ENCODE measurements around the gene CCDC187. TPM values are rescaled to one million over a fixed set of nuclear protein-coding genes. Genes with fewer than 3 reads are reported as not detected.

The CCDC187 gene
- polyA plus RNA-seq, 1 donor from 2014 or later, result not detected

DNA sequence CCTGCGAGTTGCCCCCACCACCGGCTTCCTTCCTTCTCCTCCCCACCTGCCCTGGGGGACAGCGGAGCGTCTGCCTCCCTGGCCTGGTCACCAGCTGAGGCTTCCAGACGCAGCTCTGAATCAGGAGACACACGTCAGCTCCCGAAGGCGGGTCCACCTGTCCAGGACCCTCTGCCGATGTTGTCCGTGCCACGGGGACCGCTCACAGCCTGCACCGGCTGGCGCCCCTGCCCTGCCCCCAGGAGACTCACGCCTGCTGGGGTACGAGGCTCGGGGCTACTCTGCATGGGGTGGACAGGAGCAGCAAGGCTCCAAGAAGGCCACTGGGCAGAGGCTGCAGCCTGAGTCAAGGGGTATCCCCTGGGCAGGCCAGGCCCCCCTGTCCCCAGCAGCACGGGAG is 1.9 kb upstream of the CCDC187 start:
- no peaks in the 10 kb centered on the region for H3K27me3 ChIP-seq (ENCODE audit: insufficient read depth, low read depth, low read length)
- H3K36me3 ChIP-seq (ENCODE audit: insufficient read depth, low read length), result no peaks in the 10 kb centered on the region
- no peak overlapping the region for H2AFZ ChIP-seq (ENCODE audit: low read depth, low read length)
- H3K27ac ChIP-seq (ENCODE audit: low read length), result peak overlapping the region; percentile 12
- H3F3A ChIP-seq (ENCODE audit: insufficient read depth, low read length, poor library complexity, severe bottlenecking), result no peaks in the 10 kb centered on the region
- no peak overlapping the region for H3K4me2 ChIP-seq (ENCODE audit: low read length)
- H3K79me2 ChIP-seq (replicated peaks; ENCODE audit: insufficient read depth, low read length), result no peaks in the 10 kb centered on the region
- H3K9me2 ChIP-seq (ENCODE audit: insufficient read depth, low read length), result no peaks in the 10 kb centered on the region
- H4K20me1 ChIP-seq (ENCODE audit: insufficient read depth), result no peaks in the 10 kb centered on the region
- no peak overlapping the region for H3K4me3 ChIP-seq (ENCODE audit: low read length)
- no peaks in the 10 kb centered on the region for H3K9me3 ChIP-seq (ENCODE audit: low read length)
- no peak for TF ChIP-seq SMC3 (conservative IDR thresholded peaks at IDR 0.05; ENCODE audit: poor library complexity)
- TF ChIP-seq POLR2AphosphoS5 (IDR thresholded peaks at IDR 0.05), result no peak
- no peak for TF ChIP-seq RAD21 (conservative IDR thresholded peaks at IDR 0.05)
- TF ChIP-seq MXI1 (conservative IDR thresholded peaks at IDR 0.05; ENCODE audit: poor library complexity, severe bottlenecking), result no peak
- TF ChIP-seq, protein P1, sequence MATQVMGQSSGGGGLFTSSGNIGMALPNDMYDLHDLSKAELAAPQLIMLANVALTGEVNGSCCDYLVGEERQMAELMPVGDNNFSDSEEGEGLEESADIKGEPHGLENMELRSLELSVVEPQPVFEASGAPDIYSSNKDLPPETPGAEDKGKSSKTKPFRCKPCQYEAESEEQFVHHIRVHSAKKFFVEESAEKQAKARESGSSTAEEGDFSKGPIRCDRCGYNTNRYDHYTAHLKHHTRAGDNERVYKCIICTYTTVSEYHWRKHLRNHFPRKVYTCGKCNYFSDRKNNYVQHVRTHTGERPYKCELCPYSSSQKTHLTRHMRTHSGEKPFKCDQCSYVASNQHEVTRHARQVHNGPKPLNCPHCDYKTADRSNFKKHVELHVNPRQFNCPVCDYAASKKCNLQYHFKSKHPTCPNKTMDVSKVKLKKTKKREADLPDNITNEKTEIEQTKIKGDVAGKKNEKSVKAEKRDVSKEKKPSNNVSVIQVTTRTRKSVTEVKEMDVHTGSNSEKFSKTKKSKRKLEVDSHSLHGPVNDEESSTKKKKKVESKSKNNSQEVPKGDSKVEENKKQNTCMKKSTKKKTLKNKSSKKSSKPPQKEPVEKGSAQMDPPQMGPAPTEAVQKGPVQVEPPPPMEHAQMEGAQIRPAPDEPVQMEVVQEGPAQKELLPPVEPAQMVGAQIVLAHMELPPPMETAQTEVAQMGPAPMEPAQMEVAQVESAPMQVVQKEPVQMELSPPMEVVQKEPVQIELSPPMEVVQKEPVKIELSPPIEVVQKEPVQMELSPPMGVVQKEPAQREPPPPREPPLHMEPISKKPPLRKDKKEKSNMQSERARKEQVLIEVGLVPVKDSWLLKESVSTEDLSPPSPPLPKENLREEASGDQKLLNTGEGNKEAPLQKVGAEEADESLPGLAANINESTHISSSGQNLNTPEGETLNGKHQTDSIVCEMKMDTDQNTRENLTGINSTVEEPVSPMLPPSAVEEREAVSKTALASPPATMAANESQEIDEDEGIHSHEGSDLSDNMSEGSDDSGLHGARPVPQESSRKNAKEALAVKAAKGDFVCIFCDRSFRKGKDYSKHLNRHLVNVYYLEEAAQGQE (IDR thresholded peaks at IDR 0.05; ENCODE audit: borderline replicate concordance), result no peak
- no peak for TF ChIP-seq TAF1 (IDR thresholded peaks at IDR 0.05; ENCODE audit: low read depth)
- TF ChIP-seq EZH2 (IDR thresholded peaks at IDR 0.05; ENCODE audit: borderline replicate concordance, insufficient read depth, low read length, poor library complexity, severe bottlenecking), result no peak
- no peak for TF ChIP-seq EP300 (conservative IDR thresholded peaks at IDR 0.05; ENCODE audit: poor library complexity, severe bottlenecking)
- TF ChIP-seq, protein P2, sequence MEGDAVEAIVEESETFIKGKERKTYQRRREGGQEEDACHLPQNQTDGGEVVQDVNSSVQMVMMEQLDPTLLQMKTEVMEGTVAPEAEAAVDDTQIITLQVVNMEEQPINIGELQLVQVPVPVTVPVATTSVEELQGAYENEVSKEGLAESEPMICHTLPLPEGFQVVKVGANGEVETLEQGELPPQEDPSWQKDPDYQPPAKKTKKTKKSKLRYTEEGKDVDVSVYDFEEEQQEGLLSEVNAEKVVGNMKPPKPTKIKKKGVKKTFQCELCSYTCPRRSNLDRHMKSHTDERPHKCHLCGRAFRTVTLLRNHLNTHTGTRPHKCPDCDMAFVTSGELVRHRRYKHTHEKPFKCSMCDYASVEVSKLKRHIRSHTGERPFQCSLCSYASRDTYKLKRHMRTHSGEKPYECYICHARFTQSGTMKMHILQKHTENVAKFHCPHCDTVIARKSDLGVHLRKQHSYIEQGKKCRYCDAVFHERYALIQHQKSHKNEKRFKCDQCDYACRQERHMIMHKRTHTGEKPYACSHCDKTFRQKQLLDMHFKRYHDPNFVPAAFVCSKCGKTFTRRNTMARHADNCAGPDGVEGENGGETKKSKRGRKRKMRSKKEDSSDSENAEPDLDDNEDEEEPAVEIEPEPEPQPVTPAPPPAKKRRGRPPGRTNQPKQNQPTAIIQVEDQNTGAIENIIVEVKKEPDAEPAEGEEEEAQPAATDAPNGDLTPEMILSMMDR (IDR thresholded peaks at IDR 0.05; ENCODE audit: poor library complexity, severe bottlenecking), result no peak
- H3K9ac ChIP-seq (ENCODE audit: low read length), result no peak overlapping the region

GRCh38 chr9:136304981-136305380 is 1.1 kb upstream of the CCDC187 start:
- H2AFZ ChIP-seq (ENCODE audit: low read depth, low read length), result no peak overlapping the region
- H3K79me2 ChIP-seq (replicated peaks; ENCODE audit: insufficient read depth, low read length), result no peaks in the 10 kb centered on the region
- H3K9me2 ChIP-seq (ENCODE audit: insufficient read depth, low read length), result no peaks in the 10 kb centered on the region
- H3K27me3 ChIP-seq (ENCODE audit: insufficient read depth, low read depth, low read length), result no peaks in the 10 kb centered on the region
- no peak overlapping the region for H3K4me2 ChIP-seq (ENCODE audit: low read length)
- H3K4me3 ChIP-seq (ENCODE audit: low read length), result no peak overlapping the region
- no peaks in the 10 kb centered on the region for H3K9me3 ChIP-seq (ENCODE audit: low read length)
- H3K9ac ChIP-seq (ENCODE audit: low read length), result no peak overlapping the region
- H3K36me3 ChIP-seq (ENCODE audit: insufficient read depth, low read length), result no peaks in the 10 kb centered on the region
- H3K27ac ChIP-seq (ENCODE audit: low read length), result no peak overlapping the region
- TF ChIP-seq, protein P1 (IDR thresholded peaks at IDR 0.05; ENCODE audit: borderline replicate concordance), result no peak
- TF ChIP-seq SMC3 (conservative IDR thresholded peaks at IDR 0.05; ENCODE audit: poor library complexity) (no peak), POLR2AphosphoS5 (IDR thresholded peaks at IDR 0.05) (no peak), MXI1 (conservative IDR thresholded peaks at IDR 0.05; ENCODE audit: poor library complexity, severe bottlenecking) (no peak), RAD21 (conservative IDR thresholded peaks at IDR 0.05) (no peak), EP300 (conservative IDR thresholded peaks at IDR 0.05; ENCODE audit: poor library complexity, severe bottlenecking) (no peak), EZH2 (IDR thresholded peaks at IDR 0.05; ENCODE audit: borderline replicate concordance, insufficient read depth, low read length, poor library complexity, severe bottlenecking) (no peak), TAF1 (IDR thresholded peaks at IDR 0.05; ENCODE audit: low read depth) (no peak)
- TF ChIP-seq, protein P2 (IDR thresholded peaks at IDR 0.05; ENCODE audit: poor library complexity, severe bottlenecking), result no peak
- H3F3A ChIP-seq (ENCODE audit: insufficient read depth, low read length, poor library complexity, severe bottlenecking), result no peaks in the 10 kb centered on the region
- H4K20me1 ChIP-seq (ENCODE audit: insufficient read depth), result no peaks in the 10 kb centered on the region

All from neural cell (in vitro differentiated cells).